Retina (tissue), 1 donor: Measurements from ENCODE around the gene CNNM2.
"Not testable (repeated sequence)": the region's sequence is repeated elsewhere in the genome, so short reads cannot be mapped to it uniquely, and the experiment has no call there.

Experiments used
- DNase-seq: peaks from one replicate; pipeline ENCODE4 v3.0.0-alpha.2; 2016

The CNNM2 gene

DNA sequence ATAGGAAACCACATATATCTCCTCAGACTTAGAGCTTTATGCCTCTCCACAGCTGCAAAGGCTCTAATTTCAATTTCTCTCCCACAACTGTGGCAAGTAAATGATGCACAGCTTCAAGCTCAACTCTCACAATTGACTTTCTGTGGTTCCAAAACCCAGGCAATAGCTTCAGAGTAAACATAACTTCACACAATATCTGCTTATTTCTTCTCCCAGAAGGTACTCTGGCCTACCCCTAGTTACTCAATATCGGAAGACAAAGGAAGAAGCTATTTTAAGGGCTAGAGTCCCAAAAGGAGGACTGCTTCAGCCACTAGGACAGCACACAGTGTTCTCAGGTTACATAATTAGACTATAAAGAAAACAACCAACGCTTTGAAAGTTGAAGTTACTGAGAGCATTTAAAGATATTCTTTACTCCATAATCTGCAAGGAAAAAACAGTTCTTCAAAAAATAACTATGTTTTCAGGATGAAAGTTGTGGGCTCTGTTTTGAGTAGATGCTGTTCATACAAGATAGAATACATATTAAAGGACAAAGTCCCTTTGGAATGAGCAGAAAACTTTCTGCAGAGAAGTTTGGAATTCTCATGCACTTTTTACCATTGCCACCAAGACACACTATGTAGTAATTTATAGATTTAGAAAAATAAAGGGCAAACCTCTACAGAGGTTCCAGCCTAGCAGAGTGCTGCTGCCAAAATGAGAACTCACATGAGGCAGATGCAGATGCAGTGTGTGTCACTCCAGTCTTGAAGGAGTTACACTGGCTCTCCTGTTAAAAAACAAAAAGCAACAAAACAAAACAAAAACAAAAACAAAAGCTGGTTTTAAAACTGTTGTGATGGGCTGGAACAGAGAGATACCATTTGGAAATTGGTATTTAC, 193.2 kb downstream of the CNNM2 start:
- no peak for DNase-seq

GRCh38 chr10:103111918-103112877, 194.1 kb downstream of the CNNM2 start:
- no peak for DNase-seq

DNA sequence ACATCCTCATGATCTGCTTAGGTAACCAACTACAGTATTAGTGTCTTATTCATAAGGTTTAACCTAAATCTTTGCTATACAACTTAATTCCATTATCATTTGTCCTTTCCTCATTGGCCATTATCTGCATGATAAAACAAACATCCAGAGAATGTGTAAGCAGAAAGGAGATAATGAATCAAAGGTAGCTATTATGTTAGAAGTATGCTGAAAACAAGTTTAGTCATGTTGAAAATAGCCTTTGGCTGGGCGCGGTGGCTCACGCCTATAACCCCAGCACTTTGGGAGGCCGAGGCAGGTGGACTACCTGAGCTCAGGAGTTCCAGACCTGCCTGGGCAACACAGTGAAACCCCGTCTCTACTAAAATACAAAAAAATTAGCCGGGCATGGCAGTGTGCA, 196.8 kb downstream of the CNNM2 start:
- DNase-seq = no peak

DNA sequence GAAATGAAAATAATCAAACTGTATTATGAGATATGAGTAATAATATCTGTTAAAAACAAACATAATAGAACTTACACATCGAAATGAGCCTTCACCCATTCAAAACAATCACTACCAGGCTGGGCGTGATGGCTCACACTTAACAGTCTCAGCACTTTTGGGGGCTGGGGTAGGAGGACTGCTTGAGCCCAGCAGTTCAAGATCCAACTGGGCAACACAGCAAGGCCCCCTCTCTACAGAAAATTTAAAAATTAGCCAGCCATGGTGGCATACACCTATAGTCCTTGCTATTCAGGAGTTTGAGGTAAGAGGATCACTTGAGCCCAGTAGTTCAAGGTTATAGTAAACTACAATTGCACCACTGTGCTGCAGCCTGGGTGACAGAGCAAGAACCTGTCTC, 199.2 kb downstream of the CNNM2 start:
- no peak for DNase-seq

GRCh38 chr10:103120546-103120945, 202.5 kb downstream of the CNNM2 start:
- DNase-seq = no peak

- DNase-seq = no peak
Observed at GRCh38 chr10:103120977-103121735, 203.1 kb downstream of the CNNM2 start.

DNA sequence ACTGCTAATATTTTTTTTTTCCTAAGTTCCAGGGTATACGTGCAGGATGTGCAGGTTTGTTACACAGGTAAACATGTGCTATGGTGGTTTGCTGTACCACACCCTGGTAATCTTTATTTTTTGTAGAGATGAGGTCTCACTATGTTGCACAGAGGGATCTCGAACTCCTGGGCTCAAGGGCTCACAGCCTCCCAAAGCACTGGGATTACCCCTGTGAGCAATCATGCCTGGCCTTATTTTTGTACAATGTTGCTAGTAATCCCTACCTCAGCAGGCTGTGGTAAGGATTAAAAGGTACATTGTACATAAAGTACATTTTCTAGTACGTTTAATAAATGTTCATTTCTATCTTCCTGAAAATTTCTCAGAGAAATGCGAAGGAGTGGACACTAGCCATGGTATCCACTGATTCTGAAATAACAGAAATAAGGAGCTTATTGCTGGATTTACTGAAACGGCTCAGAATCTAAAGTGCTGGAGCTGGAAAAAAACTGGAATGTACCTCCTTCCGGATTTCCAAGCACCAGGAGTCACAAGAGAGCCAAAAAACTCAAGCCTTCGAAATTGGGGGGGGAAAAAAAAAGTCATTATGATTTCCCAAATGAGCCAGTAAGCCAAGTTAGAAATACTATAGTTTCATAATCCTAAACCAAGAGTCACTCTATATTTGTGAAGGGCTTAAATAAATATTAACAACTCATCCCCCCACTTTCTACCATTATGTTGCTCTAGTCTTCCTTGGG, 205.4 kb downstream of the CNNM2 start:
- no peak for DNase-seq

DNA sequence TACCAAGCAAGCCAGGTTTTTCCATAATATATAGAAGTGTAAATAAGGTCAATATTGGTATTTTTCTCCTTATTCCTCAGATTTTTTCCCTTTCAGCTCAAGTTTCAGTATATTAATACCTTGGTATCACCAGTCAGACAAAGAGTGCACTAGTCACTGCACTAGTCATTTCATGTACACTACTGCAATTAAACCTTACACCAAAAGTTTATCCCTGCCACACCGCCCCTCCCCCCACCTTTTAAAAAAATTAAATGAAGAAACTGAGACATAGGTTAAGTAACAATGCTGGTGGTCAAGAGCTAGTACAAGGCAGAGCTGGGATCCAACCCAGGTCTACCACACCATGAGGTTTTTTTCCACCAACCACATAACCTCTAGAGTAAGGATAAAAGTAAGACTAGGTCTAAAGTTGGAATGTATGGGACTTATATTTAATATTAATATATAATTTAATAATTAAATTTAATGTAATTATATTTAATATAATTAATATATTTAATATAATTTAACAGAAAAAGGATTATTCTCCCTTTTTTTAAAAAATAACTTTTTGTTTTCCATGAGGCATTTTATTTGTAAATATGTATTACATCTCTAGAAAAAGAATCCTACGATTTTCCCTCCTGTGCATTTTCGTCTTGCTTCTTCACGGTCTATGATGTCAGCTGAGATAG, 206.5 kb downstream of the CNNM2 start:
- DNase-seq = no peak

DNA sequence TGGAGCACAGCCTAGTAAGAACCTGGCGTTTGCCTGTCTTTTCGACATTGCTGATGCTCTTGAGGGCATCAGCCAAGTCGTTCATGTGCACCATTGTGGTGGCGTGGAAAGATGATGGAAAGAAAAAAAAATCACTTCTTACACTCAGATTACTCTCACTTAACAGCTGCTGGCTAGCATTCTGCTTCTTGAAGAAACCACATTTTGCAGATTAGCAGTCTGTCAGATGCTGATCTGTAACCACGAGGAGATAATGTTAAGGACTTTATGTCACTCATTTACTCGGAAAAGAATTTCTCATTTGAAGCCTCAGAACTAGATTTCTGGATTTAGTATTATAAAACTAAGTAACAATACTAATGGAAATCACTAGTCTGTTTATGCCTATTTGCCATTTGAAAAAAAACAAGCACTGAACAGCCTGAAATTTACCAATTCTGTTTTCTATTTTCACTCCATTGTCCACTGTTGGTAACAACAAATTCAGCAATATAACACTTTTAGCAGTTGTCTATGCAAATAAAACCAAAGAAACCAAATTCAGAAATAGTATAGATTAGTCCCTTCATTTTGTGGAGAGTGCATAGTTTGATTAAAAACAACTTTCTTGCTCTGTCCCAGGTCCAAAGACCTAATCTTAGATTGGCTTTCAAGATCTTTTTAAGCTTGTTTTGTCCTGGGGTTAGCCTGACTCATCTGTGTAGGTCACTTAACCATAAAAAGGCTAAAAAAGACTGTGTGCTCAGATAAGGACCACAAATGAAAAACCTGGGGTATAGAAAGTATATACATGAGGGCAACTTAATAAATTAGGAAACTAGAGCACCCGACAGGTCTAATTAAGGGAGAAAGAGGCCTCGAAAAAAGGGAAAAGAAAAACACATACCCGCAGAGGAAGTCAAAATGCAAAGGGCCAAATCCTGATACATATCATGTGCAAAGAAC, 207.5 kb downstream of the CNNM2 start:
- DNase-seq = no peak

DNA sequence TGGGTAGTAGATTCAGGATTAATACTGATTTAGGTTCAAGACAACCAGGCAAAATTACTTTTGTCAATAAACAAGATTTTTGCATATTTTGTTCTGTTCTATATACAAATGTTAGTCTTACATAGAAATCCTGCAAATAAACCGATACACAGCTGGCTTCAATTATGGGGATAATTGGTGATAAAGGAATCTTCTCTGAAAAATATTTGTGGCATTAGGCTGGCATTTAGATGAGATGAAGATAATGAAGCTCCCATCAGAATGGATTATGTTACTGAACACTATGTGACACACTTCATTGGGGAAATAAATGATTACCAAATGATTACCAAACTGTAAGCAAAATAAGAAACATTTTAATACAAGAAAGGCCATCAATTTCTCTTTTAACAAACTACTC, 209.1 kb downstream of the CNNM2 start:
- no peak for DNase-seq

- not testable (repeated sequence) for DNase-seq
Observed at GRCh38 chr10:103130180-103130579, 212.1 kb downstream of the CNNM2 start.

DNA sequence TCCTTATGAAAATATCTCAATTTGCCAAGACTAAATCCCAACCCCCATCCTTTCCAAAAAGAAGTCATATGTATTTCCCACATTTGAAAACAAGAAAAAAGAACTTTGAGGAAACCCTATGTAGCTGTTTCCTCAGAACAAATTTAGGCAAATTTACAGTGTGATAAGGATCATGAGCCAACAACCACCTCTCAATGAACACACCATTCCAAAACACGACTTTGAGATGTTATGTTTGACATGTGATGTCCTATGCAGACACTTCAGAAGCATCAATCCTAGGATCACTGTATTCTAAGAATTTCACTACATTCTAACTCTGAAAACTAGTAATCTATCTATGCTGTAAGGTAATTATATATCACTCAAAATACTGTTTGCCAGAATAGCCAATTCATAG, 212.8 kb downstream of the CNNM2 start:
- DNase-seq = no peak

GRCh38 chr10:103135168-103135567, 217.1 kb downstream of the CNNM2 start:
- DNase-seq = not testable (repeated sequence)

DNA sequence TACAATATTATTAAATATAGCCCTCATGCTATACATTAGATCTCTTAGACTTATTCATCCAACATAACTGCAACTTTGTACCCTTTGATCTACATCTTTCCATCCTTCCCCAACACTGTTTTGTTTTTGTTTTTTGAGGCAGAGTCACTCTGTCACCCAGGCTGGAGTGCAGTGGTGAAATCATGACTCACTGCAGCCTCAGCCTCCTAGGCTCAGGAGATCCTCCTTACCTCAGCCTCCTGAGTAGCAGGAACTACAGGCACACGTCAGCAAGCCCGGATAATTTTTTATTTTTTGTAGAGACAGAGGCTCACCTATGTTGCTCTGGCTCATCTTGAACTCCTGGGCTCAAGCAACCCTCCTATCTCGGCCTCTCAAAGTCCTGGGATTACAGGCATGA, 221.7 kb downstream of the CNNM2 start:
- no peak for DNase-seq
